Measurements from ENCODE around the gene APBB1. TPM values are rescaled to one million over a fixed set of nuclear protein-coding genes. Genes with fewer than 3 reads are reported as not detected.

The APBB1 gene
- total RNA-seq, 1 donor from 2014 or later: 22.1 TPM

- Mint-ChIP-seq H3K36me3 (ENCODE audit: low read depth) (no peaks in the 10 kb centered on the region), H3K4me1 (no peaks in the 10 kb centered on the region), H3K27ac (no peak overlapping the region), H3K9me3 (no peaks in the 10 kb centered on the region), H3K4me3 (no peak overlapping the region), H3K27me3 (no peaks in the 10 kb centered on the region)
- ChIA-PET CTCF (no interaction called here), POLR2A (no interaction called here)
- TF ChIP-seq, protein P1, sequence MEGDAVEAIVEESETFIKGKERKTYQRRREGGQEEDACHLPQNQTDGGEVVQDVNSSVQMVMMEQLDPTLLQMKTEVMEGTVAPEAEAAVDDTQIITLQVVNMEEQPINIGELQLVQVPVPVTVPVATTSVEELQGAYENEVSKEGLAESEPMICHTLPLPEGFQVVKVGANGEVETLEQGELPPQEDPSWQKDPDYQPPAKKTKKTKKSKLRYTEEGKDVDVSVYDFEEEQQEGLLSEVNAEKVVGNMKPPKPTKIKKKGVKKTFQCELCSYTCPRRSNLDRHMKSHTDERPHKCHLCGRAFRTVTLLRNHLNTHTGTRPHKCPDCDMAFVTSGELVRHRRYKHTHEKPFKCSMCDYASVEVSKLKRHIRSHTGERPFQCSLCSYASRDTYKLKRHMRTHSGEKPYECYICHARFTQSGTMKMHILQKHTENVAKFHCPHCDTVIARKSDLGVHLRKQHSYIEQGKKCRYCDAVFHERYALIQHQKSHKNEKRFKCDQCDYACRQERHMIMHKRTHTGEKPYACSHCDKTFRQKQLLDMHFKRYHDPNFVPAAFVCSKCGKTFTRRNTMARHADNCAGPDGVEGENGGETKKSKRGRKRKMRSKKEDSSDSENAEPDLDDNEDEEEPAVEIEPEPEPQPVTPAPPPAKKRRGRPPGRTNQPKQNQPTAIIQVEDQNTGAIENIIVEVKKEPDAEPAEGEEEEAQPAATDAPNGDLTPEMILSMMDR (IDR thresholded peaks at IDR 0.05): no peak
- intact Hi-C loops (cut with micrococcal nuclease): no loop called here
- no peak for DNase-seq
- ATAC-seq (ENCODE audit: low read depth): no peak
These were observed 47.1 kb downstream of the APBB1 start for GRCh38 chr11:6371825-6372224.

DNA sequence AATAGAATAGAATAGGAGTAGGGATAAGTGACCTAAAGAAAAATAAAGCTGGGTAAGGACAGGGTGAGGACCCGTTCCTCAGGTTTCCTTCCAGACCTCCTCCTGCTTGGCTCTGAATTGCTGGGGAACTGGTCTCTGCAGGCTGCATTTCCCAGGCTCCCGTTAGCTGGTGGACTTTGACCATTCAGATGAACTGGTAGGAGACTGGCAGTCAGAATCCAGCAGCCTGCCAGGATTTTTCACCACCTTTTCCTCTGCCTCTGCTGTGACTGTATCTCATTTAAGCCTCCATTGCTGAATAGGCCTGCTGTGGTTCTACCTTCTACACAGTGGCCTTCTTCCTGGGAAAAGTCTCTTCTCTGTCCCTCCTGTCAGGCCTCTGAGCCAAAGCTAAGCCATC, 53.2 kb downstream of the APBB1 start:
- no peaks in the 10 kb centered on the region for H3K9me3 Mint-ChIP-seq
- no peaks in the 10 kb centered on the region for H3K36me3 Mint-ChIP-seq (ENCODE audit: low read depth)
- no peak for DNase-seq
- no peaks in the 10 kb centered on the region for H3K4me1 Mint-ChIP-seq
- TF ChIP-seq, protein P1 (IDR thresholded peaks at IDR 0.05): no peak
- intact Hi-C loops (cut with micrococcal nuclease): no loop called here
- ChIA-PET POLR2A (no interaction called here), CTCF (interaction anchor here (0.7 kb wide), 1 partner anchor 14 kb away, joined by 4 read pairs; no protein-coding TSS in a partner anchor)
- H3K27ac Mint-ChIP-seq: no peak overlapping the region
- no peak for ATAC-seq (ENCODE audit: low read depth)
- H3K27me3 Mint-ChIP-seq: no peaks in the 10 kb centered on the region
- no peak overlapping the region for H3K4me3 Mint-ChIP-seq

GRCh38 chr11:6362873-6363678, 55.8 kb downstream of the APBB1 start:
- Mint-ChIP-seq H3K4me3 (no peak overlapping the region), H3K27ac (no peak overlapping the region), H3K27me3 (no peaks in the 10 kb centered on the region), H3K4me1 (no peaks in the 10 kb centered on the region), H3K36me3 (ENCODE audit: low read depth) (no peaks in the 10 kb centered on the region), H3K9me3 (no peaks in the 10 kb centered on the region)
- DNase-seq (peak; percentile 26), ATAC-seq (ENCODE audit: low read depth) (peak; percentile 82)
- ChIA-PET POLR2A (interaction anchor here (0.7 kb wide), 1 partner anchor 40 kb away, joined by 8 read pairs; no protein-coding TSS in a partner anchor), CTCF (interaction anchor here (0.7 to 4.1 kb wide), 13 partner anchors 11 to 366 kb away, joined by 3 to 40 read pairs (median 5); partner anchors contain the start of gene SMPD1)
- TF ChIP-seq, protein P1 (IDR thresholded peaks at IDR 0.05): no peak
- intact Hi-C loops (cut with micrococcal nuclease): loop anchor here (5.0 kb wide), 1 partner anchor 1736 kb away; no protein-coding TSS in a partner anchor

DNA sequence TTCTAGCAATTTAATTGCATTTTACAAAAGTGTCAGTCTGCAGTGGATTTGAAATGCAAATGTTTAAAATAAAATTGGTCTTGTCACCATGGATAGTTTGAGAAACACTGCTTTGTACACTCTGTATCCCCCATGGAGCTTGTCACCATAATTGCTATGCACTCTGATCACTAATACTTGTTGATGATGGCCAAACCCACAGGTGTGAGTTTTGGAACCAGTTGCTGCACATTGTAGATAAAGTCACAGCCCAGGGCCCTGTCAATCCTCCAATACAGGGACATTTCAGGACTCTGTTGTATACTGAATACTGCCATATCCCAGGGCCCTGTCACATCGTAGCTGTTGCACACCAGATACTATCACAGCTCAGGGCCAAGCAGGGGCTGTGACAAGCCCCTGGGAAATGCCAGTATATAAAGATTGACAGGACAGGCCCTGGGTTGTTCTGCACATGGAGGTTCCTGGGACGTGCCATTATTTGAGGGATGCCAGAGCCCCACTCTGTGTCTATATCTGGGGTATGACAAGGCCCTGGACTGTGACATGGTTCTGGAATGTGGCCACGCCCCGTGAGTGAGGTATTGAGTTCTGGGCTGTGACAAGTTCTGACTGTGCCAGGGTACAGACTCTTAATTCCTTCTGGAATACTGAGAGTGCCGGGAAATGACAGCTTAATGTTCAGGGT, 56.6 kb downstream of the APBB1 start:
- CTCF ChIA-PET: interaction anchor here (0.7 to 4.1 kb wide), 13 partner anchors 10 to 365 kb away, joined by 3 to 40 read pairs (median 5); partner anchors contain the start of gene SMPD1
- TF ChIP-seq, protein P1 (IDR thresholded peaks at IDR 0.05): no peak
- no peak overlapping the region for H3K4me3 Mint-ChIP-seq
- no peaks in the 10 kb centered on the region for H3K36me3 Mint-ChIP-seq (ENCODE audit: low read depth)
- DNase-seq (no peak), ATAC-seq (ENCODE audit: low read depth) (no peak)
- no peak overlapping the region for H3K27ac Mint-ChIP-seq
- no peaks in the 10 kb centered on the region for H3K9me3 Mint-ChIP-seq
- no peaks in the 10 kb centered on the region for H3K27me3 Mint-ChIP-seq
- no peaks in the 10 kb centered on the region for H3K4me1 Mint-ChIP-seq
- intact Hi-C loops (cut with micrococcal nuclease): loop anchor here (5.0 kb wide), 1 partner anchor 1735 kb away; no protein-coding TSS in a partner anchor
- POLR2A ChIA-PET: no interaction called here

DNA sequence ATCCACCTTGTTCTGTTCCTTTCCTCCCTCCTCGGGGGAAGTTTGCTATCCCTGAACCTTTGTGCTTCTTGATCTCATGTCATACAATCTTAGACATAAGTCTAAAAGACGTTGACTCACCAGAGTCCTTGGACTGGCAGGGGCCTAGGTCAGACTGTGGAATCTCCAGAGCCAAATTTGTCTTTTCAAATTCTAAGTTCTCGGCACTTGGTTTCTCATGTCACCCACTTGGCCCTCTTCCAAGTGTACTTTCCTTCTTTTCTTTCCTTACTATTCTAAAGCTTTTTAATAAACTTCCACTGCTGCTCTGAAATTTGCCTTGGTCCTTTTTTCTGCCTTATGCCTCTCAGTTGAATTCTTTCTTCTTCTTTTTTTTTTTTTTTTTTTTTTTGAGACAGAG, 58.7 kb downstream of the APBB1 start:
- no peak overlapping the region for H3K4me3 Mint-ChIP-seq
- no peak overlapping the region for H3K27ac Mint-ChIP-seq
- TF ChIP-seq, protein P1 (IDR thresholded peaks at IDR 0.05): no peak
- H3K27me3 Mint-ChIP-seq: no peaks in the 10 kb centered on the region
- H3K9me3 Mint-ChIP-seq: no peaks in the 10 kb centered on the region
- ATAC-seq (ENCODE audit: low read depth) (no peak), DNase-seq (no peak)
- POLR2A ChIA-PET: no interaction called here
- H3K4me1 Mint-ChIP-seq: no peaks in the 10 kb centered on the region
- H3K36me3 Mint-ChIP-seq (ENCODE audit: low read depth): no peaks in the 10 kb centered on the region
- CTCF ChIA-PET: interaction anchor here (1.9 to 4.1 kb wide), 2 partner anchors 8 to 19 kb away, joined by 4 to 40 read pairs; no protein-coding TSS in a partner anchor
- intact Hi-C loops (cut with micrococcal nuclease): loop anchor here (5.0 kb wide), 1 partner anchor 1733 kb away; no protein-coding TSS in a partner anchor

Measured in activated B cell treated with CpG ODN at 0.5 μM for 24 hours (primary cell).